Measurements from ENCODE around the gene THEM5. TPM values are rescaled to one million over a fixed set of nuclear protein-coding genes. Genes with fewer than 3 reads are reported as not detected.
"Not testable (repeated sequence)": the region's sequence is repeated elsewhere in the genome, so short reads cannot be mapped to it uniquely, and the experiment has no call there.

The THEM5 gene
- not detected for total RNA-seq

GRCh38 chr1:151853411-151853943 lies at the start of gene THEM5:
Gene THEM5 (minus strand): TSS chr1:151853712. CDS start chr1:151853565, 147 bp downstream.
- no peak within 1 kb of the TSS for H3K4me3 ChIP-seq
- no peaks in the 10 kb centered on the region for H3K36me3 ChIP-seq
- DNase-seq = no peak
- intact Hi-C loops (cut with DNase I; ENCODE audit: low total_unique reads) = no loop called here
- H3K4me1 ChIP-seq = no peaks in the 10 kb centered on the region
- H3K27ac ChIP-seq = no peak within 1 kb of the TSS
- H3K9me3 ChIP-seq = no peaks in the 10 kb centered on the region
- no peaks in the 10 kb centered on the region for H3K27me3 ChIP-seq
- TF ChIP-seq CTCF (IDR thresholded peaks at IDR 0.05) (no peak), POLR2A (IDR thresholded peaks at IDR 0.05) (no peak)

- Histone ChIP-seq H3K36me3 (no peaks in the 10 kb centered on the region), H3K27ac (no peak overlapping the region), H3K27me3 (no peaks in the 10 kb centered on the region), H3K4me1 (no peaks in the 10 kb centered on the region), H3K9me3 (no peaks in the 10 kb centered on the region), H3K4me3 (no peak overlapping the region)
- no peak for DNase-seq
- intact Hi-C loops (cut with DNase I; ENCODE audit: low total_unique reads) = no loop called here
- TF ChIP-seq POLR2A (IDR thresholded peaks at IDR 0.05) (no peak), CTCF (IDR thresholded peaks at IDR 0.05) (no peak)
Observed at GRCh38 chr1:151902858-151903257, 49.3 kb upstream of the THEM5 start.

GRCh38 chr1:151900804-151901203 lies 47.3 kb upstream of the THEM5 start:
- intact Hi-C loops (cut with DNase I; ENCODE audit: low total_unique reads); H3K9me3 ChIP-seq; H3K4me3 ChIP-seq; H3K27ac ChIP-seq; H3K27me3 ChIP-seq; H3K4me1 ChIP-seq; H3K36me3 ChIP-seq; DNase-seq: not testable (repeated sequence)

GRCh38 chr1:151898519-151898991 lies 45.0 kb upstream of the THEM5 start:
- H3K27me3 ChIP-seq = no peaks in the 10 kb centered on the region
- H3K9me3 ChIP-seq = no peaks in the 10 kb centered on the region
- no peak for DNase-seq
- no peak overlapping the region for H3K27ac ChIP-seq
- intact Hi-C loops (cut with DNase I; ENCODE audit: low total_unique reads) = no loop called here
- no peaks in the 10 kb centered on the region for H3K36me3 ChIP-seq
- TF ChIP-seq CTCF (IDR thresholded peaks at IDR 0.05) (no peak), POLR2A (IDR thresholded peaks at IDR 0.05) (no peak)
- no peak overlapping the region for H3K4me3 ChIP-seq
- no peaks in the 10 kb centered on the region for H3K4me1 ChIP-seq

- Histone ChIP-seq H3K36me3 (no peaks in the 10 kb centered on the region), H3K9me3 (no peaks in the 10 kb centered on the region), H3K4me3 (no peak overlapping the region), H3K4me1 (no peaks in the 10 kb centered on the region), H3K27me3 (no peaks in the 10 kb centered on the region), H3K27ac (no peak overlapping the region)
- no peak for DNase-seq
- TF ChIP-seq POLR2A (IDR thresholded peaks at IDR 0.05) (no peak), CTCF (IDR thresholded peaks at IDR 0.05) (no peak)
- intact Hi-C loops (cut with DNase I; ENCODE audit: low total_unique reads) = no loop called here
Observed at GRCh38 chr1:151897991-151898431, 44.5 kb upstream of the THEM5 start.

All from uterus (tissue), 4 donors.